GM18873 (cell line): ENCODE data around the gene BIVM.

Source experiments
- ATAC-seq: cut with Tn5 transposase; IDR thresholded peaks from one replicate; pipeline ENCODE4 v1.9.1; 2021; ENCODE audit warnings: mild to moderate bottlenecking, moderate library complexity, moderate number of reproducible peaks; ENCODE audit not compliant: unreplicated experiment, low FRiP score

Gene BIVM

GRCh38 chr13:102873653-102874052 lies 74.7 kb downstream of the BIVM start:
- ATAC-seq = no peak

DNA sequence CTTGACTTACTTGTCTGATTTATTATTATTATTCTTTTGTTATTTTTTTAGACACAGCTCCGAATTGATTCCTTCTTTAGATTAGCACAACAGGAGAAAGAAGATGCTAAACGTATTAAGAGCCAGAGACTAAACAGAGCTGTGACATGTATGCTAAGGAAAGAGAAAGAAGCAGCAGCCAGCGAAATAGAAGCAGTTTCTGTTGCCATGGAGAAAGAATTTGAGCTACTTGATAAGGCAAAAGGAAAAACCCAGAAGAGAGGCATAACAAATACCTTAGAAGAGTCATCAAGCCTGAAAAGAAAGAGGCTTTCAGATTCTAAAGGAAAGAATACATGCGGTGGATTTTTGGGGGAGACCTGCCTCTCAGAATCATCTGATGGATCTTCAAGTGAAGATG lies 76.3 kb downstream of the BIVM start:
- no peak for ATAC-seq

- no peak for ATAC-seq
Observed at GRCh38 chr13:102877303-102877702, 78.4 kb downstream of the BIVM start.

DNA sequence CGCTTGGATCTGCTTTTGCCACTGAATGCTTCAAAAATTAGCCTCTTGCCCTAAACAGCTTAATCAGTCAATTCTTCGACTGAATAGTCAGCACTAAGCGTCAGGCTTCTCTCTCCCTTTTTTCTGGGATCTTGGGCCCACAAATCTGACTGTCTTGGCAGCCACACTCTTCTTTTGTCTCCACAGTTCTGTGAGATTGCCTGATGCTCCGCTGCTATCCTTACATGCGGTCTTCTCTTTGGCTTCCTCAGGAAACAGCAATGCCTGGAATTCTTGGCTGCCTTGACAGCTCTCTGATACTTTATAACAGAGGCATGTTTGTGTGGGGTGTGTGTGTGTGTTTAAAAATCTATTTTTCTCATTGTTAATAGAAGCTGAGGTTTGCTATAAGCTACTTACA lies 79.6 kb downstream of the BIVM start:
- ATAC-seq = no peak

DNA sequence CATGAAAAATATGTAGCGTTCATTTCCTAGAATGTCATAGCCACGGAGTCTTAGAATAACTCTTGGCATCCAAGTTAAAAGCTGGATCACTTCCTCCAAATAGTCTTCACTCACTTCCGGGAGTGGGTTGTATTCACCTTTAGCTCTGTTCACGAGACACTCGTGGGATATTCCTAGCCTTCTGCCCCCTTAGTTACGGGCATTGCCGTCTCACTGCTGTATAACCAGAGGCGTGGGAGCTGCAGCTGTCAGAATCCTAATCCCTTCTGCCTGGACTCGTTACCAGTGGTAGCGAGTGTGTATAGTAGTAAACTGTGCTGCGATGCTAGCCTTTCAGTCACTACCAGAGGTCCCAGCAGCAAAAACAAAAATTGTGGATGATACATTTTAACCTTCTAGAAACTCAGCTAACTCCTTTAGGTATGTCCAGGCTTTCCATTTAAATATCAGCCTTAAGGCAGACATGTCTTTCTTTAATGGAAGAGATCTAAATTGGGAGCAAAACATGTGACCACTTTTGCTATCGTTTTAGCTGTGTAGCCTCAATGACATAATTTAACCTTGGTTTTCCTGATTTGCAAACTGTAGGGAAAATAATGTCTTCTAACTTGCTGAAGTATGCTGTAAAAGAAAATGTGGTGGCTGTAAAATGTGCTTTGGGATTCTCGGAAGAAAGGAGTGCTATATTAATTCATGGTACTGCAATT lies 81.0 kb downstream of the BIVM start:
- no peak for ATAC-seq

- ATAC-seq = no peak
Observed at GRCh38 chr13:102881819-102882686, 83.1 kb downstream of the BIVM start.
